HCT116 (cell line): ENCODE measurements around the gene EEFSEC. TPM values are rescaled to one million over a fixed set of nuclear protein-coding genes. Genes with fewer than 3 reads are reported as not detected.

ENCODE experiments used
- ATAC-seq: fragments of 200-7000 bp; cut with Tn5 transposase; 2 replicates; pipeline ENCODE4 v1.9.1; 2020; ENCODE audit warnings: mild to moderate bottlenecking, moderate library complexity
- BruUV-seq: library from RNA; stranded (reverse); fragments of 400-500 nt; replicated peaks from 2 replicates; lab custom pipeline; 2021; lab: Mats Ljungman, UMichigan
- CTCF ChIA-PET: fragments of 300-600 bp; sonication (Branson Sonifier 250); formaldehyde crosslinking; loops from one replicate; lab custom pipeline; 2021; ENCODE audit warnings: antibody characterized with exemption; lab: Charles Lee
- POLR2A ChIA-PET: fragments of 300-600, 350-600 bp; sonication (Branson Sonifier 250); formaldehyde crosslinking; loops from one replicate; lab custom pipeline; 2021; ENCODE audit warnings: antibody characterized with exemption; lab: Charles Lee
- RAD21 ChIA-PET, 2 experiments: fragments of 300-600 bp; sonication (Branson Sonifier 250); formaldehyde crosslinking; loops; one replicate each; lab custom pipeline; 2023; ENCODE audit warnings: low total read pairs in 2 of 2; ENCODE audit not compliant: uncharacterized antibody in 2 of 2, unreplicated experiment in 2 of 2, low non-redundant PET in 1 of 2; lab: Charles Lee
- DNase-seq: peaks from one replicate; pipeline ENCODE4 v3.0.0-alpha.2; 2010; ENCODE audit warnings: low read depth, low spot score
- H2AFZ ChIP-seq: fragments of 200-600 bp; shearing (Covaris generic), sonication (generic); 2 replicates; pipeline ENCODE4 v1.6.1; 2017; ENCODE audit warnings: low read depth, mixed run types, mixed read lengths, antibody characterized with exemption, low read length; ENCODE audit not compliant: poor library complexity, severe bottlenecking
- H3K27ac ChIP-seq: 2 replicates; pipeline ENCODE4 v1.5.1; 2012; ENCODE audit warnings: low read depth, low read length
- H3K27me3 ChIP-seq: fragments of 200-600 bp; sonication (generic); 2 replicates; pipeline ENCODE4 v1.6.1; 2016; ENCODE audit warnings: mixed run types, low read length, mixed read lengths; ENCODE audit not compliant: insufficient read depth
- H3K36me3 ChIP-seq, 2 experiments: fragments of 200-500 bp in 1 of 2; fragments of 200-600 bp in 1 of 2; sonication (Bioruptor generic) in 1 of 2; sonication (generic) in 1 of 2; 2 replicates each; pipeline versions ENCODE4 v1.5.1 to v1.6.1; 2014 to 2016; ENCODE audit warnings: low read length in 2 of 2, inconsistent platforms in 1 of 2, mixed read lengths in 1 of 2, mixed run types in 1 of 2; ENCODE audit not compliant: insufficient read depth in 2 of 2, control insufficient read depth in 1 of 2
- H3K4me1 ChIP-seq, 2 experiments: fragments of 200-600 bp in 1 of 2; sonication (generic) in 1 of 2; 2 replicates each; pipeline versions ENCODE4 v1.5.1 to v1.6.1; 2012 to 2017; ENCODE audit warnings: low read length in 2 of 2, inconsistent platforms in 1 of 2, mild to moderate bottlenecking in 1 of 2, mixed read lengths in 1 of 2, mixed run types in 1 of 2, moderate library complexity in 1 of 2; ENCODE audit not compliant: insufficient read depth in 2 of 2, control insufficient read depth in 1 of 2
- H3K4me2 ChIP-seq: fragments of 200-600 bp; sonication (generic); 2 replicates; pipeline ENCODE4 v1.6.1; 2017; ENCODE audit warnings: mixed run types, low read length, mixed read lengths
- H3K4me3 ChIP-seq, 2 experiments: fragments of 200-600 bp in 1 of 2; sonication (generic) in 1 of 2; replicated peaks in 1 of 2; 2 replicates each; pipeline ENCODE4 v1.5.1; 2011 to 2016; ENCODE audit warnings: low read length in 2 of 2, control low read depth in 1 of 2, low read depth in 1 of 2, mild to moderate bottlenecking in 1 of 2, mixed read lengths in 1 of 2, mixed run types in 1 of 2
- H3K79me2 ChIP-seq: fragments of 200-600 bp; sonication (generic); 2 replicates; pipeline ENCODE4 v1.6.1; 2017; ENCODE audit warnings: mild to moderate bottlenecking, mixed run types, low read length, moderate library complexity, mixed read lengths; ENCODE audit not compliant: insufficient read depth
- H3K9ac ChIP-seq: fragments of 200-600 bp; sonication (generic); 2 replicates; pipeline ENCODE4 v1.6.1; 2016; ENCODE audit warnings: low read length, mixed read lengths
- H3K9me2 ChIP-seq: fragments of 200-600 bp; sonication (generic), shearing (Covaris generic); 2 replicates; pipeline ENCODE4 v1.6.1; 2017; ENCODE audit warnings: mixed run types, mild to moderate bottlenecking, moderate library complexity; ENCODE audit not compliant: insufficient read depth
- H3K9me3 ChIP-seq, 2 experiments: fragments of 200-500 bp in 1 of 2; fragments of 200-600 bp in 1 of 2; sonication (Bioruptor generic) in 1 of 2; sonication (generic) in 1 of 2; 2 replicates each; pipeline ENCODE4 v1.6.1; 2014 to 2017; ENCODE audit warnings: low read length in 2 of 2, mixed read lengths in 2 of 2, inconsistent platforms in 1 of 2, low read depth in 1 of 2, mild to moderate bottlenecking in 1 of 2, mixed run types in 1 of 2, moderate library complexity in 1 of 2; ENCODE audit not compliant: control insufficient read depth in 1 of 2, insufficient read depth in 1 of 2
- H4K20me1 ChIP-seq: fragments of 200-600 bp; sonication (generic), shearing (Covaris generic); 2 replicates; pipeline ENCODE4 v1.6.1; 2017; ENCODE audit warnings: mixed run types, mild to moderate bottlenecking, moderate library complexity; ENCODE audit not compliant: insufficient read depth
- CTCF ChIP-seq, 3 experiments: fragments of 200-600 bp in 1 of 3; sonication (generic) in 1 of 3; IDR thresholded peaks in 2 of 3; conservative IDR thresholded peaks in 1 of 3; 2 replicates each; pipeline ENCODE4 v1.5.1; 2012 to 2017; ENCODE audit warnings: low read depth in 2 of 3, low read length in 2 of 3, antibody characterized with exemption in 1 of 3, borderline replicate concordance in 1 of 3, control low read depth in 1 of 3, mild to moderate bottlenecking in 1 of 3, mixed read lengths in 1 of 3, mixed run types in 1 of 3, moderate library complexity in 1 of 3; ENCODE audit not compliant: insufficient read depth in 1 of 3
- ELF1 ChIP-seq: IDR thresholded peaks from 2 replicates; pipeline ENCODE4 v1.6.1; 2012; ENCODE audit warnings: low read depth, borderline replicate concordance
- EZH2 ChIP-seq: fragments of 200-600 bp; sonication (generic); IDR thresholded peaks from 2 replicates; pipeline ENCODE4 v1.6.1; 2017; ENCODE audit warnings: antibody characterized with exemption, mixed run types
- EZH2phosphoT487 ChIP-seq: fragments of 200-600 bp; IDR thresholded peaks from 2 replicates; pipeline ENCODE4 v1.6.1; 2018; ENCODE audit warnings: antibody characterized with exemption, borderline replicate concordance
- FOSL1 ChIP-seq: IDR thresholded peaks from 2 replicates; pipeline ENCODE4 v1.6.1; 2012; ENCODE audit warnings: low read depth
- JUND ChIP-seq: IDR thresholded peaks from 2 replicates; pipeline ENCODE4 v1.6.1; 2012
- POLR2A ChIP-seq: IDR thresholded peaks from 2 replicates; pipeline ENCODE4 v1.7.0; 2011; ENCODE audit warnings: borderline replicate concordance; ENCODE audit not compliant: insufficient read depth, insufficient read length; ENCODE audit errors: extremely low read depth
- SIN3A ChIP-seq: IDR thresholded peaks from 2 replicates; pipeline ENCODE4 v1.6.1; 2012; ENCODE audit warnings: low read depth
- SP1 ChIP-seq: IDR thresholded peaks from 2 replicates; pipeline ENCODE4 v1.6.1; 2012; ENCODE audit warnings: low read depth
- TCF7L2 ChIP-seq: IDR thresholded peaks from 2 replicates; pipeline ENCODE4 v1.7.0; 2011; ENCODE audit warnings: borderline replicate concordance, inconsistent platforms; ENCODE audit not compliant: insufficient read depth, insufficient read length; ENCODE audit errors: extremely low read depth
- intact Hi-C: fragments of 100-400 bp; cut with micrococcal nuclease; formaldehyde crosslinking; loops from 2 replicates; pipeline ENCODE4 v1.10.0; 2022
- total RNA-seq: library from RNA; stranded (reverse); gene quantifications from one replicate; pipeline ENCODE4 v1.2.1, GENCODE V29; 2021; ENCODE audit not compliant: unreplicated experiment
- TF ChIP-seq, protein P1 (sequence below): IDR thresholded peaks from 2 replicates; pipeline ENCODE4 v1.6.1; 2012
- TF ChIP-seq, protein P2 (sequence below): IDR thresholded peaks from 2 replicates; pipeline ENCODE4 v1.6.1; 2012
- TF ChIP-seq, protein P3 (sequence below): IDR thresholded peaks from 2 replicates; pipeline ENCODE4 v1.6.1; 2012; ENCODE audit warnings: low read depth

The EEFSEC gene
- total RNA-seq, 1 experiment from 2014 or later = 16.1 TPM

DNA sequence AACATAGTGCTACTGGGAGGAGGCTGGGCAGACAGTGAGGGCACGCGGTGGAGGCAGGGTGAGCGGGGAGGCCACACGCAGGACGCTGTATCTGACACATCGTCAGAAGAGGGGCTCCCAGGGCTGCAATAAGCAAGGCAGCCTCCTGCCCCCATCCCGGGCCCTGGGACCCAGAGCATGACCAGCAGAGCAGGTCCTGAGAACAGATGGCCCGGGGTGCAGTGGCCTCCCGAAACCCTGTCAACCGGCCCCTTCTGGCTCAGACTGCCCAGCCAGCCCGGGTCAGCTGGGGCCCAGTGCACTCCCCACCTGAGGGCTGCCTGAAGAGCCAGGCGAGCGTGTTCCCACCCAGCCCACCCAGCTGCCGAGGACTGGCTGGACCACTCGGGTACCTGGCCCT is 276.0 kb downstream of the EEFSEC start (continued):
- TF ChIP-seq, protein P1, sequence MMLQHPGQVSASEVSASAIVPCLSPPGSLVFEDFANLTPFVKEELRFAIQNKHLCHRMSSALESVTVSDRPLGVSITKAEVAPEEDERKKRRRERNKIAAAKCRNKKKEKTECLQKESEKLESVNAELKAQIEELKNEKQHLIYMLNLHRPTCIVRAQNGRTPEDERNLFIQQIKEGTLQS = no peak

GRCh38 chr3:128429751-128430150 is 276.5 kb downstream of the EEFSEC start:
- CTCF ChIA-PET = no interaction called here
- H3K36me3 ChIP-seq = no peaks in the 10 kb centered on the region
- RAD21 ChIA-PET = no interaction called here
- TF ChIP-seq, protein P2, sequence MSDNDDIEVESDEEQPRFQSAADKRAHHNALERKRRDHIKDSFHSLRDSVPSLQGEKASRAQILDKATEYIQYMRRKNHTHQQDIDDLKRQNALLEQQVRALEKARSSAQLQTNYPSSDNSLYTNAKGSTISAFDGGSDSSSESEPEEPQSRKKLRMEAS = no peak
- TF ChIP-seq TCF7L2 (no peak), EZH2 (no peak), FOSL1 (no peak), SIN3A (no peak)
- ATAC-seq = no peak
- H3K4me2 ChIP-seq = no peak overlapping the region
- POLR2A ChIA-PET = no interaction called here
- H3K9me3 ChIP-seq = no peaks in the 10 kb centered on the region
- no peak overlapping the region for H2AFZ ChIP-seq
- no peak overlapping the region for H3K9ac ChIP-seq
- no peaks in the 10 kb centered on the region for H3K79me2 ChIP-seq
- H3K9me2 ChIP-seq = no peaks in the 10 kb centered on the region
- no TSS peak for BruUV-seq
- intact Hi-C loops = loop anchor here (5.0 to 10.0 kb wide), 3 partner anchors 73 to 257 kb away; no protein-coding TSS in a partner anchor
- no peaks in the 10 kb centered on the region for H3K27me3 ChIP-seq
- H3K4me1 ChIP-seq = peaks cover 22 to 39% of the 10 kb centered on the region in 2 experiments
- no peak for DNase-seq
- H3K4me3 ChIP-seq = no peak overlapping the region
- no peak overlapping the region for H3K27ac ChIP-seq
- no peaks in the 10 kb centered on the region for H4K20me1 ChIP-seq

DNA sequence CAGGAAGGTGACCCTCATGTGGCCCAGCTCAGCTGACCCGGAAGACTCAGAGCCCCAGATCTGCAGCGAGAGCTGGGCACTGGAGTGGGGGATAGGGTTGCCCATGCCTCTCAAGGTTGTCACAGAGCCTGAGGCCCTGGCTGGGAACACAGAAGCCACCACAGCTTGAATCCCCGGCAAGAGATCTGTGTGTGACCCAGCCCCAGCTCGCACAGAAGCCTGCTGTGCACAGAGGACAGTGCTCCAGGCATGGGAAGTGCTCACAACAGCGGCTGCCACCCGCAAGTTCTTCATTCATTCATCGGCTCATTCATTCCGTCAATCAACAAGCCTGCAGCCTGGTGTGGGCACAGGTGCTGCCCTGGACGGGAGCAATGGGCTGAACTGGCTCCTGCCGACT is 277.0 kb downstream of the EEFSEC start:
- peaks cover 21 to 39% of the 10 kb centered on the region in 2 experiments for H3K4me1 ChIP-seq
- H2AFZ ChIP-seq = no peak overlapping the region
- no peaks in the 10 kb centered on the region for H3K27me3 ChIP-seq
- no peaks in the 10 kb centered on the region for H3K9me3 ChIP-seq
- TF ChIP-seq, protein P3, sequence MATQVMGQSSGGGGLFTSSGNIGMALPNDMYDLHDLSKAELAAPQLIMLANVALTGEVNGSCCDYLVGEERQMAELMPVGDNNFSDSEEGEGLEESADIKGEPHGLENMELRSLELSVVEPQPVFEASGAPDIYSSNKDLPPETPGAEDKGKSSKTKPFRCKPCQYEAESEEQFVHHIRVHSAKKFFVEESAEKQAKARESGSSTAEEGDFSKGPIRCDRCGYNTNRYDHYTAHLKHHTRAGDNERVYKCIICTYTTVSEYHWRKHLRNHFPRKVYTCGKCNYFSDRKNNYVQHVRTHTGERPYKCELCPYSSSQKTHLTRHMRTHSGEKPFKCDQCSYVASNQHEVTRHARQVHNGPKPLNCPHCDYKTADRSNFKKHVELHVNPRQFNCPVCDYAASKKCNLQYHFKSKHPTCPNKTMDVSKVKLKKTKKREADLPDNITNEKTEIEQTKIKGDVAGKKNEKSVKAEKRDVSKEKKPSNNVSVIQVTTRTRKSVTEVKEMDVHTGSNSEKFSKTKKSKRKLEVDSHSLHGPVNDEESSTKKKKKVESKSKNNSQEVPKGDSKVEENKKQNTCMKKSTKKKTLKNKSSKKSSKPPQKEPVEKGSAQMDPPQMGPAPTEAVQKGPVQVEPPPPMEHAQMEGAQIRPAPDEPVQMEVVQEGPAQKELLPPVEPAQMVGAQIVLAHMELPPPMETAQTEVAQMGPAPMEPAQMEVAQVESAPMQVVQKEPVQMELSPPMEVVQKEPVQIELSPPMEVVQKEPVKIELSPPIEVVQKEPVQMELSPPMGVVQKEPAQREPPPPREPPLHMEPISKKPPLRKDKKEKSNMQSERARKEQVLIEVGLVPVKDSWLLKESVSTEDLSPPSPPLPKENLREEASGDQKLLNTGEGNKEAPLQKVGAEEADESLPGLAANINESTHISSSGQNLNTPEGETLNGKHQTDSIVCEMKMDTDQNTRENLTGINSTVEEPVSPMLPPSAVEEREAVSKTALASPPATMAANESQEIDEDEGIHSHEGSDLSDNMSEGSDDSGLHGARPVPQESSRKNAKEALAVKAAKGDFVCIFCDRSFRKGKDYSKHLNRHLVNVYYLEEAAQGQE = no peak
- no peak for TF ChIP-seq POLR2A
- TF ChIP-seq EZH2phosphoT487 = no peak
- TF ChIP-seq ELF1 = no peak
- no peak for TF ChIP-seq EZH2
- TF ChIP-seq CTCF (IDR thresholded peaks at IDR 0.05 in 2 of 3, conservative IDR thresholded peaks at IDR 0.05 in 1 of 3; ENCODE audit: borderline replicate concordance in 1 of 3, insufficient read depth in 1 of 3, low read depth in 2 of 3, low read length in 2 of 3) = no peak
- no peak for TF ChIP-seq JUND
- no peak for TF ChIP-seq SP1
- TF ChIP-seq, protein P1 = no peak
- CTCF ChIA-PET = no interaction called here
- no peak overlapping the region for H3K4me2 ChIP-seq
- RAD21 ChIA-PET = no interaction called here
- no peaks in the 10 kb centered on the region for H3K36me3 ChIP-seq
- BruUV-seq = no TSS peak
- no peak overlapping the region for H3K27ac ChIP-seq
- no peak for DNase-seq
- intact Hi-C loops = no loop called here
- H4K20me1 ChIP-seq = no peaks in the 10 kb centered on the region
- H3K9me2 ChIP-seq = no peaks in the 10 kb centered on the region
- no peaks in the 10 kb centered on the region for H3K79me2 ChIP-seq
- no peak for ATAC-seq
- POLR2A ChIA-PET = no interaction called here
- H3K9ac ChIP-seq = no peak overlapping the region
- no peak overlapping the region for H3K4me3 ChIP-seq
